Esophagus squamous epithelium (tissue), 4 donors: ENCODE data around the gene TUBA1C.

Experiments
- CTCF ChIP-seq, 6 experiments: fragments of 450-650 bp in 4 of 6; fragments of 200-600 bp in 2 of 6; sonication (generic) in 2 of 6; IDR thresholded peaks; one replicate each; pipeline ENCODE4 v1.5.1; 2016 to 2019; ENCODE audit warnings: antibody characterized with exemption in 6 of 6, mild to moderate bottlenecking in 4 of 6, moderate library complexity in 4 of 6
- POLR2A ChIP-seq, 4 donors: fragments of 450-650 bp; IDR thresholded peaks; one replicate each; pipeline ENCODE4 v1.6.1; 2017; ENCODE audit warnings: antibody characterized with exemption in 4 of 4, mild to moderate bottlenecking in 4 of 4, moderate library complexity in 3 of 4

GRCh38 chr12:49296836-49297694, 32.2 kb downstream of the TUBA1C start:
- TF ChIP-seq POLR2A (IDR thresholded peaks at IDR 0.05) (no peak), CTCF (IDR thresholded peaks at IDR 0.05) (no peak)
